NT2/D1 (cell line): ENCODE measurements around the gene ALDH3B1.

Experiments used
- SUZ12 ChIP-seq: IDR thresholded peaks from 2 replicates; pipeline ENCODE4 v1.6.1; 2011; ENCODE audit not compliant: insufficient read length, insufficient read depth; ENCODE audit errors: extremely low read depth
- YY1 ChIP-seq: IDR thresholded peaks from 2 replicates; pipeline ENCODE4 v1.6.1; 2011; ENCODE audit not compliant: insufficient read length, insufficient read depth
- ZNF274 ChIP-seq: IDR thresholded peaks from 2 replicates; pipeline ENCODE4 v1.6.1; 2011; ENCODE audit warnings: mild to moderate bottlenecking, low read depth, low read length

GRCh38 chr11:68007498-68008380 is 2.4 kb upstream of the ALDH3B1 start:
- TF ChIP-seq YY1 (no peak), ZNF274 (no peak), SUZ12 (no peak)
